GM12864 (cell line): ENCODE results near the gene TMOD3.
"Not testable (repeated sequence)": the region's sequence is repeated elsewhere in the genome, so short reads cannot be mapped to it uniquely, and the experiment has no call there.

Source experiments
- DNase-seq: peaks from one replicate; pipeline ENCODE4 v3.0.0-alpha.2; 2011; ENCODE audit warnings: low read depth
- H3K4me3 ChIP-seq: 2 replicates; pipeline ENCODE4 v1.5.1; 2011; ENCODE audit warnings: mild to moderate bottlenecking, low read depth, low read length, control low read depth
- CTCF ChIP-seq: IDR thresholded peaks from 2 replicates; pipeline ENCODE4 v1.5.1; 2011; ENCODE audit warnings: low read depth, mild to moderate bottlenecking, moderate library complexity, low read length, control low read depth, inconsistent platforms; ENCODE audit errors: missing control alignments

The TMOD3 gene

GRCh38 chr15:51883271-51883837, 53.9 kb downstream of the TMOD3 start:
- TF ChIP-seq CTCF = no peak
- DNase-seq = no peak
- no peak overlapping the region for H3K4me3 ChIP-seq

GRCh38 chr15:51884041-51884440, 54.6 kb downstream of the TMOD3 start:
- no peak overlapping the region for H3K4me3 ChIP-seq
- DNase-seq = no peak
- TF ChIP-seq CTCF = no peak

GRCh38 chr15:51884517-51885236, 55.2 kb downstream of the TMOD3 start:
- no peak for DNase-seq
- no peak overlapping the region for H3K4me3 ChIP-seq
- no peak for TF ChIP-seq CTCF

GRCh38 chr15:51885758-51886157, 56.3 kb downstream of the TMOD3 start:
- H3K4me3 ChIP-seq, DNase-seq: not testable (repeated sequence)

- TF ChIP-seq CTCF = no peak
- no peak overlapping the region for H3K4me3 ChIP-seq
- DNase-seq = no peak
Observed at GRCh38 chr15:51887887-51888592, 58.6 kb downstream of the TMOD3 start.

- TF ChIP-seq CTCF = peak; percentile 61
- no peak overlapping the region for H3K4me3 ChIP-seq
- DNase-seq = no peak
Observed at GRCh38 chr15:51888593-51889195, 59.2 kb downstream of the TMOD3 start.

GRCh38 chr15:51889486-51889885, 60.0 kb downstream of the TMOD3 start:
- TF ChIP-seq CTCF = no peak
- no peak overlapping the region for H3K4me3 ChIP-seq
- DNase-seq = no peak
